Endodermal cell (in vitro differentiated cells): ENCODE measurements around the gene CDC42. TPM values are rescaled to one million over a fixed set of nuclear protein-coding genes. Genes with fewer than 3 reads are reported as not detected.
A peak's percentile ranks its signal among the peaks of the same experiment; 100 is the strongest.

Experiments used
- DNase-seq: peaks from one replicate; pipeline ENCODE4 v3.0.0-alpha.2; 2017
- H3K27ac ChIP-seq: 2 replicates; pipeline ENCODE4 v1.5.1; 2013; ENCODE audit warnings: mild to moderate bottlenecking, low read depth, low read length, moderate library complexity
- H3K27me3 ChIP-seq: 2 replicates; pipeline ENCODE4 v1.6.1; 2013; ENCODE audit warnings: mild to moderate bottlenecking, low read length, moderate library complexity; ENCODE audit not compliant: insufficient read depth, control insufficient read depth, poor library complexity, severe bottlenecking
- H3K36me3 ChIP-seq: 2 replicates; pipeline ENCODE4 v1.7.0; 2013; ENCODE audit warnings: mild to moderate bottlenecking, low read length, moderate library complexity; ENCODE audit not compliant: control insufficient read depth, insufficient read depth
- H3K4me1 ChIP-seq: one replicate; pipeline ENCODE4 v1.7.0; 2013; ENCODE audit warnings: low read length; ENCODE audit not compliant: control insufficient read depth, insufficient read depth
- H3K4me3 ChIP-seq: 2 replicates; pipeline ENCODE4 v1.5.1; 2013; ENCODE audit warnings: mild to moderate bottlenecking, low read length, moderate library complexity
- H3K9ac ChIP-seq: 2 replicates; pipeline ENCODE4 v1.6.1; 2013; ENCODE audit warnings: mild to moderate bottlenecking, low read length, moderate library complexity; ENCODE audit not compliant: poor library complexity, severe bottlenecking; ENCODE audit errors: extremely low read depth
- H3K9me3 ChIP-seq: 2 replicates; pipeline ENCODE4 v1.6.1; 2013; ENCODE audit warnings: mild to moderate bottlenecking, low read length, moderate library complexity; ENCODE audit not compliant: control insufficient read depth
- H3K27ac Mint-ChIP-seq: 2 replicates; pipeline ENCODE4 v1.8.0; 2020; ENCODE audit warnings: mixed read lengths
- H3K27me3 Mint-ChIP-seq: 2 replicates; pipeline ENCODE4 v1.8.0; 2021; ENCODE audit warnings: mild to moderate bottlenecking, mixed read lengths; ENCODE audit not compliant: insufficient read depth
- H3K36me3 Mint-ChIP-seq: 2 replicates; pipeline ENCODE4 v1.8.0; 2020; ENCODE audit warnings: low read depth, mixed read lengths
- H3K4me1 Mint-ChIP-seq: 2 replicates; pipeline ENCODE4 v1.8.0; 2020; ENCODE audit warnings: mixed read lengths
- H3K4me3 Mint-ChIP-seq: 2 replicates; pipeline ENCODE4 v1.8.0; 2020; ENCODE audit warnings: mild to moderate bottlenecking, moderate library complexity, mixed read lengths
- H3K9me3 Mint-ChIP-seq: 2 replicates; pipeline ENCODE4 v1.8.0; 2020; ENCODE audit warnings: mild to moderate bottlenecking, mixed read lengths
- WGBS, 2 experiments: methylation state at CpG; one replicate each; pipeline versions ENCODE4 v1.1.5 to v1.1.7; 2013; ENCODE audit warnings: missing lambda C conversion rate in 2 of 2, mixed read lengths in 1 of 2; ENCODE audit not compliant: insufficient coverage in 1 of 2, insufficient read length in 1 of 2; 5-methylcytosine and 5-hydroxymethylcytosine counted together
- total RNA-seq, 2 donors: library from RNA; stranded (reverse); fragmentation: NEBNext Ultra II Directional in 1 of 2; extraction: Animal tissue kit (Norgen Biotek cat#: 25700) in 1 of 2; gene quantifications; 2 replicates in 1 of 2; 3 replicates in 1 of 2; pipeline ENCODE4 v1.2.1, GENCODE V29; 2021
- TF ChIP-seq, protein P1 (sequence below): fragments of 200-600 bp; sonication (generic); conservative IDR thresholded peaks from 2 replicates; pipeline ENCODE4 v1.5.0; 2021; ENCODE audit warnings: antibody characterized with exemption, mild to moderate bottlenecking

Gene CDC42
- total RNA-seq, 2 donors from 2014 or later: 274 to 283 TPM

DNA sequence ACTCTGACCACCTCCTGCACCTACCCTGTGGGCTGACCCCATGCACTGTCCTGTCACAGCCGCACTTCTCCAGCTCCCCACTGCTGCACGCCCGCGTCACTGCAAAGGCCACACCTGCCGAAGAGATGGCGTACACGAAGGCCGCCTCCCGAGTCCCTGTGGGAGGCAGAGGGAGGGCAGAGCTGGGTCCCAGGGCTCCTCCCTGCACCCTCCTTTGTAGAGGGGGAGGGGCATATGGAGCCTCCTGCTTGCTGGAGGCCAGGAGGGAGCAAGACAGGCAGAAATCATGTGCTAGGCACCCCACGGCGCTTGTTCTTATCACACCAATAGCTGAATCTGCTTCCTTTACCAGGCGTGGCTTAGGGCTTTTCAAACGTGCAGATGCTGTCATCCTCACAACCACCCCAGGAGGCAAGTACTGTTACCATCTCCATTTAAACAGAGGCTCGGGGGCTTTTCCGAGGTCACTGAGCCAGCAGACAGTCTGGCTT is 69.0 kb downstream of the CDC42 start:
- Mint-ChIP-seq H3K4me3 (no peak overlapping the region), H3K27ac (no peak overlapping the region), H3K27me3 (no peaks in the 10 kb centered on the region), H3K36me3 (peaks cover 6% of the 10 kb centered on the region), H3K9me3 (no peaks in the 10 kb centered on the region), H3K4me1 (peaks cover 25% of the 10 kb centered on the region)
- TF ChIP-seq, protein P1, sequence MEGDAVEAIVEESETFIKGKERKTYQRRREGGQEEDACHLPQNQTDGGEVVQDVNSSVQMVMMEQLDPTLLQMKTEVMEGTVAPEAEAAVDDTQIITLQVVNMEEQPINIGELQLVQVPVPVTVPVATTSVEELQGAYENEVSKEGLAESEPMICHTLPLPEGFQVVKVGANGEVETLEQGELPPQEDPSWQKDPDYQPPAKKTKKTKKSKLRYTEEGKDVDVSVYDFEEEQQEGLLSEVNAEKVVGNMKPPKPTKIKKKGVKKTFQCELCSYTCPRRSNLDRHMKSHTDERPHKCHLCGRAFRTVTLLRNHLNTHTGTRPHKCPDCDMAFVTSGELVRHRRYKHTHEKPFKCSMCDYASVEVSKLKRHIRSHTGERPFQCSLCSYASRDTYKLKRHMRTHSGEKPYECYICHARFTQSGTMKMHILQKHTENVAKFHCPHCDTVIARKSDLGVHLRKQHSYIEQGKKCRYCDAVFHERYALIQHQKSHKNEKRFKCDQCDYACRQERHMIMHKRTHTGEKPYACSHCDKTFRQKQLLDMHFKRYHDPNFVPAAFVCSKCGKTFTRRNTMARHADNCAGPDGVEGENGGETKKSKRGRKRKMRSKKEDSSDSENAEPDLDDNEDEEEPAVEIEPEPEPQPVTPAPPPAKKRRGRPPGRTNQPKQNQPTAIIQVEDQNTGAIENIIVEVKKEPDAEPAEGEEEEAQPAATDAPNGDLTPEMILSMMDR: no peak
- DNase-seq: peak; percentile 92
- Histone ChIP-seq H3K4me1 (peaks cover 9% of the 10 kb centered on the region), H3K4me3 (no peak overlapping the region), H3K9me3 (no peaks in the 10 kb centered on the region), H3K27ac (peak overlapping the region; percentile 33), H3K27me3 (no peaks in the 10 kb centered on the region), H3K9ac (no peak overlapping the region), H3K36me3 (peaks cover 42% of the 10 kb centered on the region)
- 61 to 68% methylated on average over 9 to 15 of the region's 15 CpGs for WGBS, 2 experiments

DNA sequence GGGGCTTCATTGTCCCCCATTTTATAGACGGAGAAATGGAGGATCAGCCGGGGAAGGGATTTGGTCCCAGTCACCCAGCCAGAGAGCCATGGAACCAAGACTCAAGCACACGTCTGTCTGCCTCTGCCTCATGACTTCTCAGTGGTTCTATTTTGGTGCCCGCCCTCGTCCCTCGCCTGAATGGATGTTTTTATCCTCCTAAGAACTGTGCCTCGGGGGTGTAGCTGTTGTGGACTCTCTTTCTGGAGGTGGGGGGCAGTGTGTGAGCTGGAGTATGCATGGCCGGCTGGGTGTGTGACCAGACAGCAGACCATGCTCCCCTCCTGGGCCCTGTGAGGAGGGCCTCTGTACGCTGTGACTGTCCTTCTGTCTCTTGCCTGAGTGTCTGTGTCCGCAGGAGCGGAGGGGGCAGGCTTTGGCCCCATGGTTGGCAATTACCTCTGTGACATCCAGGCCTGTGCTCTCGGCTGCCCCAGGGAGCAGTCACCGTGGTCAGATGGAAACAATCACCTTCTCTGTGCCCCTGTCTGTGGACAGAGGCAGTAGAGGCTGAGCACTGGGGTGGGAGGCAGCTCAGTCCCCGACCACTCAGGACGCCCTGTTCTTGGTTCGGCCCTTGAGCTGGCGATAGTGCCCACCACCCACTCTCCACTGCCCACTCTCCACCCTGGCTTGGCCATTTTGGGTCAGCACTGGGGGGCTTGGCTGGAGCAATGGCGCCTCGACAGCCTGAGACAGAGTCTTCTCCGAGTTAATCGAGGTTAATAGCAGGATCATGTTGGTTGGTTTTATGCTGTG is 70.0 kb downstream of the CDC42 start:
- no peaks in the 10 kb centered on the region for H3K27me3 Mint-ChIP-seq
- H3K27ac Mint-ChIP-seq: peak overlapping the region; percentile 53
- no peak overlapping the region for H3K4me3 Mint-ChIP-seq
- peaks cover 6% of the 10 kb centered on the region for H3K36me3 Mint-ChIP-seq
- H3K4me1 Mint-ChIP-seq: peaks cover 25% of the 10 kb centered on the region
- H3K9ac ChIP-seq: no peak overlapping the region
- no peaks in the 10 kb centered on the region for H3K9me3 Mint-ChIP-seq
- peaks cover 32% of the 10 kb centered on the region for H3K36me3 ChIP-seq
- TF ChIP-seq, protein P1: no peak
- H3K27ac ChIP-seq: peak overlapping the region; percentile 33
- H3K9me3 ChIP-seq: no peaks in the 10 kb centered on the region
- peaks cover 9% of the 10 kb centered on the region for H3K4me1 ChIP-seq
- no peak for DNase-seq
- H3K27me3 ChIP-seq: no peaks in the 10 kb centered on the region
- no peak overlapping the region for H3K4me3 ChIP-seq
- 82 to 85% methylated on average over 13 to 21 of the region's 21 CpGs for WGBS, 2 experiments

DNA sequence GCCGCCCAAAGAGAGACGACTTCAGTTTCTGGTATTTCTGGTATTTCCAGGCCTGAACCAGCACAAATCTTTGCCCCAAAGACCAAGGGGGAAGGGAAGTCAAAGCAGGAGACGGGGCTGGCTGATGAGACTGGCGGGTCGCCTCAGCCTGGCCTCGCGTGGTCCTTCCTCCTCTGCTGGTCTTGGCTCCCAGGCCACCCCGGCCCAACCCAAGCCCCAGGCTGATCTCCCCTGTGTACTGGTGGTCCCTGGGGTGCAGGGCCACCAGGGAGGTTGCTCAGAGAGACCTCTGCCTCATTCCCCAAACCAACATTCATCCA is 70.5 kb downstream of the CDC42 start:
- no peak overlapping the region for H3K4me3 ChIP-seq
- no peak for DNase-seq
- no peak overlapping the region for H3K4me3 Mint-ChIP-seq
- TF ChIP-seq, protein P1: no peak
- H3K27me3 ChIP-seq: no peaks in the 10 kb centered on the region
- H3K4me1 ChIP-seq: peaks cover 9% of the 10 kb centered on the region
- peaks cover 27% of the 10 kb centered on the region for H3K36me3 ChIP-seq
- no peaks in the 10 kb centered on the region for H3K9me3 Mint-ChIP-seq
- peaks cover 6% of the 10 kb centered on the region for H3K36me3 Mint-ChIP-seq
- H3K4me1 Mint-ChIP-seq: peaks cover 25% of the 10 kb centered on the region
- WGBS, 2 experiments: 90 to 92% methylated on average over 2 to 8 of the region's 8 CpGs
- no peak overlapping the region for H3K27ac ChIP-seq
- no peaks in the 10 kb centered on the region for H3K27me3 Mint-ChIP-seq
- H3K9me3 ChIP-seq: no peaks in the 10 kb centered on the region
- H3K9ac ChIP-seq: no peak overlapping the region
- no peak overlapping the region for H3K27ac Mint-ChIP-seq
